DND-41 (cell line): Measurements from ENCODE around the gene ARVCF.

Experiments used
- ATAC-seq: fragments of 200-7000 bp; cut with Tn5 transposase; 3 replicates; pipeline ENCODE4 v1.9.1; 2021; ENCODE audit warnings: low read depth; ENCODE audit not compliant: insufficient read depth
- DNase-seq: peaks from one replicate; pipeline ENCODE4 v3.0.0-alpha.2; 2020
- H2AFZ ChIP-seq: 2 replicates; pipeline ENCODE4 v1.6.0; 2012; ENCODE audit warnings: low read depth, low read length
- H3K27ac ChIP-seq: 2 replicates; pipeline ENCODE4 v1.5.1; 2012; ENCODE audit warnings: low read length, inconsistent platforms
- H3K27me3 ChIP-seq: fragments of 200-600 bp; sonication (generic); 2 replicates; pipeline ENCODE4 v1.6.0; 2012; ENCODE audit warnings: low read length, mild to moderate bottlenecking, inconsistent platforms; ENCODE audit not compliant: insufficient read depth, poor library complexity
- H3K36me3 ChIP-seq: 2 replicates; pipeline ENCODE4 v1.5.1; 2012; ENCODE audit warnings: low read length, inconsistent platforms; ENCODE audit not compliant: insufficient read depth
- H3K4me1 ChIP-seq: 2 replicates; pipeline ENCODE4 v1.5.1; 2012; ENCODE audit warnings: mild to moderate bottlenecking, low read length; ENCODE audit not compliant: insufficient read depth
- H3K4me2 ChIP-seq: 2 replicates; pipeline ENCODE4 v1.6.0; 2012; ENCODE audit warnings: mild to moderate bottlenecking, moderate library complexity, low read length, inconsistent platforms; ENCODE audit not compliant: insufficient read depth
- H3K4me3 ChIP-seq, 2 experiments: fragments of 200-600 bp in 1 of 2; shearing (Covaris generic) in 1 of 2; 2 replicates each; pipeline ENCODE4 v1.5.1; 2012 to 2016; ENCODE audit warnings: inconsistent platforms in 2 of 2, low read length in 2 of 2, mild to moderate bottlenecking in 2 of 2, low read depth in 1 of 2, moderate library complexity in 1 of 2
- H3K79me2 ChIP-seq: 2 replicates; pipeline ENCODE4 v1.6.0; 2012; ENCODE audit warnings: low read length, inconsistent platforms; ENCODE audit not compliant: insufficient read depth
- H3K9ac ChIP-seq: 2 replicates; pipeline ENCODE4 v1.6.0; 2012; ENCODE audit warnings: low read depth, mild to moderate bottlenecking, inconsistent platforms, low read length, moderate library complexity
- H3K9me3 ChIP-seq: 2 replicates; pipeline ENCODE4 v1.5.1; 2012; ENCODE audit warnings: low read length, moderate library complexity, mild to moderate bottlenecking, inconsistent platforms; ENCODE audit not compliant: insufficient read depth, severe bottlenecking
- H4K20me1 ChIP-seq: 2 replicates; pipeline ENCODE4 v1.6.0; 2012; ENCODE audit warnings: low read length; ENCODE audit not compliant: insufficient read depth
- CTCF ChIP-seq: IDR thresholded peaks from 2 replicates; pipeline ENCODE4 v1.5.1; 2012; ENCODE audit warnings: borderline replicate concordance, low read length, moderate library complexity, mild to moderate bottlenecking; ENCODE audit not compliant: poor library complexity, severe bottlenecking; ENCODE audit errors: extremely low read depth
- EZH2 ChIP-seq: IDR thresholded peaks from 3 replicates; pipeline ENCODE4 v1.6.1; 2012; ENCODE audit warnings: borderline replicate concordance, low read depth, mild to moderate bottlenecking, moderate library complexity, low read length, inconsistent platforms; ENCODE audit not compliant: severe bottlenecking

ARVCF gene

GRCh38 chr22:20062766-20063083 lies 46.1 kb upstream of the ARVCF start:
- Histone ChIP-seq H3K79me2 (no peaks in the 10 kb centered on the region), H3K9me3 (no peaks in the 10 kb centered on the region), H3K4me1 (no peaks in the 10 kb centered on the region), H3K4me2 (no peak overlapping the region), H3K27me3 (no peaks in the 10 kb centered on the region), H4K20me1 (no peaks in the 10 kb centered on the region), H3K9ac (no peak overlapping the region), H3K36me3 (peaks cover 43% of the 10 kb centered on the region), H3K27ac (no peak overlapping the region), H3K4me3 (no peak overlapping the region), H2AFZ (no peak overlapping the region)
- no peak for DNase-seq
- no peak for ATAC-seq
- no peak for TF ChIP-seq EZH2
- no peak for TF ChIP-seq CTCF

- no peak overlapping the region for H3K4me3 ChIP-seq
- no peaks in the 10 kb centered on the region for H3K27me3 ChIP-seq
- ATAC-seq = no peak
- no peak overlapping the region for H3K9ac ChIP-seq
- H2AFZ ChIP-seq = no peak overlapping the region
- H3K79me2 ChIP-seq = no peaks in the 10 kb centered on the region
- TF ChIP-seq EZH2 = no peak
- TF ChIP-seq CTCF = no peak
- H4K20me1 ChIP-seq = no peaks in the 10 kb centered on the region
- H3K9me3 ChIP-seq = no peaks in the 10 kb centered on the region
- peaks cover 43% of the 10 kb centered on the region for H3K36me3 ChIP-seq
- H3K4me2 ChIP-seq = no peak overlapping the region
- H3K4me1 ChIP-seq = no peaks in the 10 kb centered on the region
- no peak for DNase-seq
- no peak overlapping the region for H3K27ac ChIP-seq
These were observed 45.6 kb upstream of the ARVCF start for GRCh38 chr22:20062043-20062765.

- H4K20me1 ChIP-seq = peaks cover 4% of the 10 kb centered on the region
- H3K4me1 ChIP-seq = no peaks in the 10 kb centered on the region
- H3K4me2 ChIP-seq = no peak overlapping the region
- no peaks in the 10 kb centered on the region for H3K79me2 ChIP-seq
- no peak overlapping the region for H3K9ac ChIP-seq
- no peak overlapping the region for H3K27ac ChIP-seq
- peaks cover 50% of the 10 kb centered on the region for H3K36me3 ChIP-seq
- no peak for TF ChIP-seq EZH2
- TF ChIP-seq CTCF = no peak
- ATAC-seq (no peak), DNase-seq (no peak)
- H3K27me3 ChIP-seq = no peaks in the 10 kb centered on the region
- no peak overlapping the region for H2AFZ ChIP-seq
- H3K9me3 ChIP-seq = no peaks in the 10 kb centered on the region
- H3K4me3 ChIP-seq = no peak overlapping the region
These were observed 44.8 kb upstream of the ARVCF start for GRCh38 chr22:20061481-20061861.
